A673 (cell line): ENCODE results near the gene NTNG2. TPM values are rescaled to one million over a fixed set of nuclear protein-coding genes. Genes with fewer than 3 reads are reported as not detected.

Source experiments
- BruUV-seq: library from RNA; stranded (reverse); fragments of 400-500 nt; replicated peaks from 2 replicates; lab custom pipeline; 2021; lab: Mats Ljungman, UMichigan
- CTCF ChIA-PET: fragments of 300-600 bp; sonication (Branson Sonifier 250); formaldehyde crosslinking; loops from one replicate; lab custom pipeline; 2022; ENCODE audit warnings: antibody characterized with exemption; lab: Charles Lee
- POLR2A ChIA-PET: fragments of 300-600 bp; sonication (Branson Sonifier 250); formaldehyde crosslinking; loops from one replicate; lab custom pipeline; 2022; ENCODE audit warnings: antibody characterized with exemption; ENCODE audit not compliant: low non-redundant PET; lab: Charles Lee
- DNase-seq: peaks from one replicate; pipeline ENCODE4 v3.0.0-alpha.2; 2015; ENCODE audit warnings: low spot score
- H3K27ac ChIP-seq: fragments of 200-600 bp; sonication (generic); 2 replicates; pipeline ENCODE4 v1.5.1; 2016; ENCODE audit warnings: mixed run types, low read depth, mild to moderate bottlenecking, mixed read lengths, antibody characterized with exemption, low read length; ENCODE audit not compliant: poor library complexity, severe bottlenecking
- H3K27me3 ChIP-seq: fragments of 200-600 bp; sonication (generic); replicated peaks from 2 replicates; pipeline ENCODE4 v1.6.1; 2017; ENCODE audit warnings: mixed run types, low read depth, mild to moderate bottlenecking, mixed read lengths, antibody characterized with exemption, low read length; ENCODE audit not compliant: insufficient read depth, poor library complexity
- H3K36me3 ChIP-seq: fragments of 200-600 bp; sonication (generic); 2 replicates; pipeline ENCODE4 v1.6.1; 2016; ENCODE audit warnings: mixed run types, mild to moderate bottlenecking, mixed read lengths, antibody characterized with exemption, low read length; ENCODE audit not compliant: insufficient read depth, poor library complexity, severe bottlenecking
- H3K4me1 ChIP-seq: fragments of 200-600 bp; sonication (generic); 2 replicates; pipeline ENCODE4 v1.6.1; 2017; ENCODE audit warnings: mixed run types, mild to moderate bottlenecking, mixed read lengths, antibody characterized with exemption, low read length; ENCODE audit not compliant: insufficient read depth, poor library complexity, severe bottlenecking
- H3K4me3 ChIP-seq: fragments of 200-600 bp; sonication (generic); 2 replicates; pipeline ENCODE4 v1.5.1; 2016; ENCODE audit warnings: low read depth, mixed run types, mild to moderate bottlenecking, mixed read lengths, low read length; ENCODE audit not compliant: poor library complexity, severe bottlenecking
- H3K9me3 ChIP-seq: fragments of 200-600 bp; sonication (generic); 2 replicates; pipeline ENCODE4 v1.6.1; 2016; ENCODE audit warnings: mixed run types, low read depth, mild to moderate bottlenecking, mixed read lengths, antibody characterized with exemption, low read length; ENCODE audit not compliant: poor library complexity, severe bottlenecking
- CTCF ChIP-seq: fragments of 300-800, 200-600 bp; sonication (generic); conservative IDR thresholded peaks from 2 replicates; pipeline ENCODE4 v1.5.1; 2017; ENCODE audit warnings: low read depth, mild to moderate bottlenecking, antibody characterized with exemption, low read length, moderate library complexity, mixed read lengths
- EZH2 ChIP-seq: fragments of 200-600 bp; sonication (generic); IDR thresholded peaks from 2 replicates; pipeline ENCODE4 v1.6.1; 2017; ENCODE audit warnings: borderline replicate concordance, low read depth, mild to moderate bottlenecking, mixed read lengths, antibody characterized with exemption, low read length; ENCODE audit not compliant: poor library complexity, severe bottlenecking
- intact Hi-C: fragments of 100-400 bp; cut with micrococcal nuclease; formaldehyde crosslinking; loops from one replicate; pipeline ENCODE4 v1.10.0; 2022; ENCODE audit not compliant: unreplicated experiment
- total RNA-seq: library from RNA; stranded (reverse); gene quantifications from 2 replicates; pipeline ENCODE4 v1.2.3, GENCODE V29; 2021

NTNG2 gene
- total RNA-seq, 1 experiment from 2014 or later, result 1.5 TPM

GRCh38 chr9:132233138-132233537 lies 71.3 kb downstream of the NTNG2 start:
- ChIA-PET CTCF (interaction anchor here (1.2 kb wide), 1 partner anchor 63 kb away, joined by 4 read pairs; no protein-coding TSS in a partner anchor), POLR2A (no interaction called here)
- Histone ChIP-seq H3K4me1 (peaks cover 21% of the 10 kb centered on the region), H3K36me3 (no peaks in the 10 kb centered on the region), H3K27me3 (no peaks in the 10 kb centered on the region), H3K9me3 (no peaks in the 10 kb centered on the region), H3K27ac (no peak overlapping the region), H3K4me3 (no peak overlapping the region)
- DNase-seq, result no peak
- TF ChIP-seq CTCF (no peak), EZH2 (no peak)
- intact Hi-C loops, result loop anchor here (5.0 kb wide), 1 partner anchor 51 kb away; no protein-coding TSS in a partner anchor
- BruUV-seq, result no TSS peak

GRCh38 chr9:132234535-132234934 lies 72.7 kb downstream of the NTNG2 start:
- H3K4me3 ChIP-seq, result no peak overlapping the region
- no TSS peak for BruUV-seq
- H3K27ac ChIP-seq, result no peak overlapping the region
- intact Hi-C loops, result loop anchor here (5.0 kb wide), 1 partner anchor 52 kb away; no protein-coding TSS in a partner anchor
- H3K27me3 ChIP-seq, result no peaks in the 10 kb centered on the region
- CTCF ChIA-PET, result interaction anchor here (0.6 to 1.1 kb wide), 2 partner anchors 65 to 633 kb away, joined by 3 to 4 read pairs; no protein-coding TSS in a partner anchor
- POLR2A ChIA-PET, result no interaction called here
- DNase-seq, result peak; percentile 87
- TF ChIP-seq EZH2 (no peak), CTCF (no peak)
- peaks cover 21% of the 10 kb centered on the region for H3K4me1 ChIP-seq
- no peaks in the 10 kb centered on the region for H3K36me3 ChIP-seq
- no peaks in the 10 kb centered on the region for H3K9me3 ChIP-seq

GRCh38 chr9:132235125-132235524 lies 73.3 kb downstream of the NTNG2 start:
- H3K27me3 ChIP-seq, result no peaks in the 10 kb centered on the region
- no peak overlapping the region for H3K27ac ChIP-seq
- no peak overlapping the region for H3K4me3 ChIP-seq
- H3K36me3 ChIP-seq, result no peaks in the 10 kb centered on the region
- no peak for DNase-seq
- ChIA-PET POLR2A (no interaction called here), CTCF (interaction anchor here (1.1 kb wide), 1 partner anchor 66 kb away, joined by 3 read pairs; no protein-coding TSS in a partner anchor)
- H3K9me3 ChIP-seq, result no peaks in the 10 kb centered on the region
- intact Hi-C loops, result no loop called here
- BruUV-seq, result no TSS peak
- TF ChIP-seq CTCF, result no peak
- no peak for TF ChIP-seq EZH2
- H3K4me1 ChIP-seq, result peaks cover 23% of the 10 kb centered on the region
